ENCODE results near the gene MRPL55.

MRPL55 gene

DNA sequence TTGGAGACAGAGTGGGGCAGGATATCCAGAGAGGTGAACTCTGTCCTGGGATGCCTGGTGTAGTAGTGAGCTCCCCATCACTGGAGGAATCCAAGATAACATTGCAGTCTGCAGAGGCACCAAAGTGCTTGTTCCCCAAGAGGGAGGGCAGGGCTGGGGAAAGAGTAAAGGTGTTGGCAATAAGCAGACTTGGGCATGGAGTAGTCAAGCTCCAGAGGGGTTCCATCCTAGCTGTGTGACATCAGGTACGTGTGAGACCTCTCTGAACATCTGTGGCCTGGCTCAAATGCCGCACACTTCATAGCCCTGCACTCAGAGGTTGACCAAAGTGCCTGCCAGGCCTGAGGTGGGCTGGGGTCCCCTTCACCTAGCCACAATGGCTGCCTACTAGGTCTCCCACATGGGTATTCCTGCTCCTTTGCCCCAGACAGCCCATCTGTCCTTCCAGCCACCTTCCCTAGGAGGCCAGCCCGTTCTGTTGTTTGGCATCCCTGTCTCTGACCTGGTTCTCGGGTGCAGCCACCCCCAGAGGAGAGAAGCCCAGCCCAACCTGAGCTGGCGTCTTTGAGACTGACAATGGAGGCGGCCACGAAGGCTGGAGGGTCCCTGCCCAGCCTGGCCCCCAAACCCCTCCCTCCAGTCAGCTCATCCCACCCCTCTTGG lies 29.4 kb downstream of the MRPL55 start:
- Mint-ChIP-seq H3K4me1 (peaks cover 56% of the 10 kb centered on the region), H3K27me3 (no peaks in the 10 kb centered on the region), H3K9me3 (no peaks in the 10 kb centered on the region), H3K4me3 (peak overlapping the region in 1 of 2 donors; percentile 39), H3K27ac (peak overlapping the region in 1 of 2 donors; percentile 76)
- DNase-seq = no peak
- ATAC-seq = no peak

DNA sequence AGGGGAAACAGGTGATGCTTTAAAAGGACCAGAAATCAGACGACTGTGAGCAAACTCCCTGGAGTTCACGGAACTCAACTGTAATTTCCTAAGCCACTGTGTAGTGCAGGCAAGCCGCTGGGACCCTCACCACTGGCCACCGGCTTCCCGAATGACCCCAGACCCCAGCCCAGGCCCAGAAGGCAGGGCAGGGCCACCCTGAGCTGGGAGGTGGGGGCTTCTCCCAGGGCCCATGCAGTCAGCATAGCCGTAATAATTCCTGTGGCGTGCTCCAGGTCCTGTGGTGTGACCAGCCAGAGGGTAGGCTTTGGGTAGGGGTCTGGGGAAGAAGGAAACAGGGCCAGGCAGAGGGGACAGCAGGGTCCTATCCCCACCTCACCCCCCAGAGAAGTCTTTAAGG lies 30.1 kb downstream of the MRPL55 start:
- Mint-ChIP-seq H3K9me3 (no peaks in the 10 kb centered on the region), H3K4me3 (no peak overlapping the region), H3K27ac (no peak overlapping the region), H3K4me1 (peaks cover 49% of the 10 kb centered on the region), H3K27me3 (no peaks in the 10 kb centered on the region)
- ATAC-seq (no peak), DNase-seq (no peak)

DNA sequence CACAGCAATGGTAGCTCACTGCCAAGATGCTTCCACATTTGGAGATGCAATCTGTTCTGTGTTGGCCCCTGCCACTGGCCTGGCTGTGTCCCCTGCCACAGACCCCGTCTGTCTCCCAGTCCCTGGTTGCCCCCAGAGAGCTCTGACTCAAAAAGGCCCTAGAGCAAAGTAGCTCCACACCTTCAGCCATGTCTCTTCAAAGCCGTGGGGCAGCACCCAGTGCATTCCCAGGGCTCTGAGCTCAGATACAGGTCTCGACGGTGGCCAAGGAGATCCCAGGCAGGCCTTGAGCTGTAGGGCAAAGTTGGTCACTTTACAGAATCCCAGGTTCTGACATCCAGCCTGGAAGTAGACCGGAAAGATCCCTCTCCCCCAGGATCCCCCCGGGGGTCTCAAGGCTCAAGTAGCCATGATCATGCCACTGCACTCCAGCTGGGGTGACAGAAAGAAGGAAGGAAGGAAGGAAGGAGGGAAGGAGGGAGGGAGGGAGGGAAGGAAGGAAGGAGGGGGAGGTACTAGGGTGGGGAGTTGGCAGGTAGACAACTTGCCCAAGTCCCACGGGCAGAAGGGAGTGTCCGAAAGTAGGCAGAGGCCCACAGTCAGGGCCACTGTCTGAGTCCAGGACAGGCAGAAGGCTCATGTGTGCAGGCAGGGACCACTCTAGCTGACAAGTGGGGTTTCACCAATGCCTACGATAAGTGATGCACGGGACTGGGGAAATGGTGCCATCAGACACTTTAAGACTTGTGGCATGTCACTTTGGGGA lies 31.4 kb downstream of the MRPL55 start:
- no peak overlapping the region for H3K27ac Mint-ChIP-seq
- peaks cover 41% of the 10 kb centered on the region for H3K4me1 Mint-ChIP-seq
- H3K9me3 Mint-ChIP-seq = no peaks in the 10 kb centered on the region
- H3K27me3 Mint-ChIP-seq = no peaks in the 10 kb centered on the region
- ATAC-seq (no peak), DNase-seq (no peak)
- H3K4me3 Mint-ChIP-seq = no peak overlapping the region

DNA sequence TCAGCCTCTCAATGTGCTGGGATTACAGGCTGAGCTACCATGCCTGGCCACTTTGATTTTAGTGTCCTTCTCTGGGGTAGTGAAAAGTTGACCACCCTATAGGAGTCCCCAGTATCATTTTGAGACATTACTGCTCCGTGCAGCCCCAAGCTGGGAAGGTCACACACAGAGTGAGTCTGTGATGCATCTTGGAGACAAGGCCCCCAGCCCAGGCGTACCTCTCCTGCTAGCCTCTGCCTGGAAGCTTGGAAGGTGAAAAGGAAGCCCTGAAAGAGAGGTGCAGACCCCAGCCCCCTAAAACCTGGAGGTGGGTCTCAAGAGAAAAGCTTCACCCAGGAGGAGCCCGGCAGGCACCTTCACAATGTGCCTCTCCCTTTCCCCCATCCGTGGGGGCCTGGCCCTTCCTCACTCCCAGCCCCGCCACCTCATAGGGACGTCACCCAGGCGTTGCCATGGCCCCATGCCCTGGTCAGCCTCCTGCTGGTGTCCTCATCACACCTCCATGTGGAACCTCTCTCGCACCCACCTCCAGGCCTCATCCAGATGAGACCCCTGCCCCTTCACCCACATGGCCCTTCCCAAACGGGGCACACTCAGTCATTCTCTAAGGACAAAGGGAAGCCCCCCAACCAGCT lies 32.2 kb downstream of the MRPL55 start:
- peak overlapping the region in 1 of 2 donors; percentile 7 for H3K27ac Mint-ChIP-seq
- H3K4me3 Mint-ChIP-seq = no peak overlapping the region
- no peaks in the 10 kb centered on the region for H3K9me3 Mint-ChIP-seq
- ATAC-seq (no peak), DNase-seq (no peak)
- H3K27me3 Mint-ChIP-seq = no peaks in the 10 kb centered on the region
- H3K4me1 Mint-ChIP-seq = peaks cover 40% of the 10 kb centered on the region

DNA sequence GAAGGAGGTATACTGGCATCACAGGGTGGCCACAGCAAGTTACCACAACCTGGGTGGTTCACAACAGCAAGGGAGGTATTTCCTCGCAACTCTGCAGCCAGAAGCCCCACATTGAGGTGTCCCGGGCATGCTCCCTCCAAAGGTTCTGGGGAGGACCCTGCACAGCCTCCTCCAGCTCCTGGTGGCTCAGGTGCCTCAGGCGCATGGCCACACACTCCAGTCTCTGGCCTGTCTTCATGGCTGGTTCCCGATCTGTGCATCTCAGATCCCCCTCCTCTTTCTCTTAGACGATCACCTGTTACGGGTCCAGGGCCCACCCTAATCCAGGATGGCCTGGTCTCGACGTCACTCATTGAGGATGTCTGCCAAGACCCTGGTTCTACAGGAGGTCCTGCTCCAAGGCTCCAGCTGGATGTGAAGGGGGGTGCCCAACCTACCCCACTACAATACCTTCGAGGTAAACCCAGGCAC lies 33.3 kb downstream of the MRPL55 start:
- DNase-seq (no peak), ATAC-seq (no peak)
- Mint-ChIP-seq H3K9me3 (no peaks in the 10 kb centered on the region), H3K4me1 (peaks cover 30% of the 10 kb centered on the region), H3K27me3 (no peaks in the 10 kb centered on the region), H3K27ac (no peak overlapping the region), H3K4me3 (no peak overlapping the region)

DNA sequence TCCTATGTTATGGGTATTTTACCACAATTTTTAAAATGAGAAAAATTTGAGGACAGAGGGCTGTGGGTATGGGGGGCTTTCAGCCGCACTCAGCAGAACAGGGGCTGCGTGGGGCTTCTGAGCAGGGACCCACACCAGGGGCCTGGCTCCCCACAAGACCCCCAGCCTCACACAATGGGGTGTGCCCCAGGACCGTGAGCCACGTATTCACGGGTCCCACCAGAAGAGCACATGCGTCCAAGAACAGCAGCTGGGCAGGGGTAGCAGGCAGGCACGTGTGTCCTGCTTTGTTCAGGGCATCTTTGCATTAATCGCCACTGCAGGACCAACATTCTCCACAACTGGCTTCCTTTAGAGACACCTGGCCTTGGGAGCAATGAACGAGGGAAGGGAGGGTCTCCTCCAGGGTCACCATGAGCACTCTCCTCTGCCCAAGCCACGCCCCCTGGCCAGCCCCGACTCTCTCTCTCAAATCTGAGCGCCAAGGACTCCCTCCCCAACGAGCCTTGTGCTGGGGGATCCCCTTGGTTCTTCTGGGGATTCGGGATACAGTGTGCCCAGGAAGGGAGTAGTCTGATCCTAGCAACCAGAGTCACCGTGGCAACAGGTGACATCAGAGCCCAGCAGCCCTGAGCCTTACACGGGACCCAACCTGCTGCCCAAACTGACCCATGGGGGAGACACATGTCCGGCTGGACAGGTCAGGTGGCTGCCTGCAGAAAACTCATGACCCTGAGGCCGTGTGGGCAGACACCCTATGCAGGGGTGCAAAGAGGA lies 34.0 kb downstream of the MRPL55 start:
- no peak for ATAC-seq
- H3K9me3 Mint-ChIP-seq = no peaks in the 10 kb centered on the region
- H3K27me3 Mint-ChIP-seq = no peaks in the 10 kb centered on the region
- peaks cover 27% of the 10 kb centered on the region for H3K4me1 Mint-ChIP-seq
- no peak overlapping the region for H3K27ac Mint-ChIP-seq
- DNase-seq = no peak
- no peak overlapping the region for H3K4me3 Mint-ChIP-seq

DNA sequence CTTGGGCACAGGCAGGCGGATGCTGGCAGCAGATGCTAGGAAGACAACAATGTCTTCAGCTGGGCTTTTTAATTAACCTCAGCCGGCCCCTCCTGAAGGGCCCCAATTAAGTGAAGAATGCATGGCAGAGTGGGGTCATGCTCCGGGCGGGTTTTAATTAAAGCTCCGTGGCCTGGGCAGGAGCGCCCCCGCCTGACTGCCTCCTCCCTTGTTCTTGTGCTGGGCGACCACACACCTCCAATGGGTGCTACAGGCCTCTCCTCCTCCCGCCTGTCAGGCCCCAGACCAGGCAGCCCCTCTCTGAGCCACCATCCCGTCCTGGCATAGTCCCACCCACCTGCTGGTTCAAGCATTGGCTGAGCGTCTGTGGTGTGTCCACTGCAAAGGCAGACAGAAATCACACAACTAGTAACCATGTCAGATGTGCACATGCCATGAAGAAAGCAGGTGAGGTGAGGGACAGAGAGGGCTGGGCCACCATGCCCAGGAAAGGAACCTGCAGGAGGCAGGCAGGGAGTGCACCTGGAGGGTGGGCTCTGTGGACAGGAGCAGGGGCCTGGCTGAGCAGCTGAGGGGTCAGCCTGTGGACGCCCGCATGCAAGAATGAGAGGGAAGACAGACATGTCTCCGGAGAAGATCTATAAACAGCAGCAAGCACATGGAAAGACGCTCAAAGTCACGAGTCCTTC lies 35.1 kb downstream of the MRPL55 start:
- H3K4me1 Mint-ChIP-seq = peaks cover 16% of the 10 kb centered on the region
- no peak for ATAC-seq
- H3K9me3 Mint-ChIP-seq = no peaks in the 10 kb centered on the region
- no peaks in the 10 kb centered on the region for H3K27me3 Mint-ChIP-seq
- no peak overlapping the region for H3K27ac Mint-ChIP-seq
- no peak for DNase-seq
- H3K4me3 Mint-ChIP-seq = no peak overlapping the region

DNA sequence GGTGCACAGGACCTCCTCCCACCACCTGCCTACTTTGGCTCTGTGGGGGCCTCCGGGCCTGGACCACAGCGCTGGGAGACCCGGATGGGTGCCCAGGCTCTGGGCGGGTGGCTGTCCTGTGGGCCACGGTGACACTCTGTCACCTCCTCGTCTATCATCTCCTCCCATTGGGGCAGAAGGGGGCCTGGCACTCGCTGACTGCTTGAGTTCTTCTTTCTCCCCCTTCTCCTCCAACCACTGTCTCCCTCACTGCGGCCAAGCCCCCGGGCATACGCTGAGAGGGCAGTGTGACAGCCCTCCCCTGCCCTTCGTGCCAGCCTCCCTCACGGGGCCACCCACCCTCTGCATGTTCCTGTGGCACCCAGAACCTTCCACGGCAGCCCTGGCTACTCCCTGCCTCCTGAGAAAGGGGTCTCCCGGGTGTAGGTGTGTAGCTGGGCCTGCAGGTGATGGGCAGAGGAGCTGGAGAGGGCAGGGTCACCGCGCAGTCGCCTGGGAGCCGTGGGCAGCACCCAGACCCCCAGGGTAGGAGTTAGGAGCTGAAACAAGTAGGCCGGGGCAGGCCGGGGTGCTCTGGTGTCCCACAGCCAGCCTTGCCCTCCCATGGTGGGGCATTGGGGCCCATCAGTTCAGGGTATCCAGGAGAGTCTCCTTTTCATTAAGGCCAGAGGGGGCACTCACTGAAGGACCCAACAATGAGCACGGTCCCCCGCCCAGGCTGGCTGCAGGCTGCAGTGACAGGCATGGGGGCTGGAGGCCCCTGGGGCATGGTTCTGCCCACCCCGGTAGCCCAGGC lies 35.8 kb downstream of the MRPL55 start:
- H3K4me1 Mint-ChIP-seq = peaks cover 10% of the 10 kb centered on the region
- peak; percentile 11 for ATAC-seq
- no peak for DNase-seq
- H3K27ac Mint-ChIP-seq = no peak overlapping the region
- no peak overlapping the region for H3K4me3 Mint-ChIP-seq
- H3K9me3 Mint-ChIP-seq = no peaks in the 10 kb centered on the region
- H3K27me3 Mint-ChIP-seq = no peaks in the 10 kb centered on the region

DNA sequence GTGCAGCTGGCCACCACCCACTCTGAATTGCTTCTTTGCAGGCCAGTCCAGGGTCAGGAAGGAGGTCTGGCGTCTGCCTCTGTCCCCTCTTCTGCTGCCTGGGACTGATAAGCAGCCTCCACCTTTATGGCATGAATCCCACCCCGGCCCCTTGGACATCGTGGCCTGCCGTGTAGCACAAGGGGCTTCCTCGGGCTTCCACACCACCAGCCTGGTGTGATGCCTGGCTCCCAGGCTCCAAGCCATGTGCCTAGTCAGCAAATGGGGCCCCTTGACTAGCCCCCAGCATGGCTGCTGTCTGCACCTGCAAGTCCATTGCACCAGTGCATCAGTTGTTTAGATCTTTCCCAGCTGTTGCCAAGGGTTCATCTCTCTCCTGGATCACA lies 36.4 kb downstream of the MRPL55 start:
- Mint-ChIP-seq H3K27ac (no peak overlapping the region), H3K9me3 (no peaks in the 10 kb centered on the region), H3K27me3 (no peaks in the 10 kb centered on the region), H3K4me3 (no peak overlapping the region), H3K4me1 (peaks cover 7% of the 10 kb centered on the region)
- DNase-seq (no peak), ATAC-seq (no peak)

DNA sequence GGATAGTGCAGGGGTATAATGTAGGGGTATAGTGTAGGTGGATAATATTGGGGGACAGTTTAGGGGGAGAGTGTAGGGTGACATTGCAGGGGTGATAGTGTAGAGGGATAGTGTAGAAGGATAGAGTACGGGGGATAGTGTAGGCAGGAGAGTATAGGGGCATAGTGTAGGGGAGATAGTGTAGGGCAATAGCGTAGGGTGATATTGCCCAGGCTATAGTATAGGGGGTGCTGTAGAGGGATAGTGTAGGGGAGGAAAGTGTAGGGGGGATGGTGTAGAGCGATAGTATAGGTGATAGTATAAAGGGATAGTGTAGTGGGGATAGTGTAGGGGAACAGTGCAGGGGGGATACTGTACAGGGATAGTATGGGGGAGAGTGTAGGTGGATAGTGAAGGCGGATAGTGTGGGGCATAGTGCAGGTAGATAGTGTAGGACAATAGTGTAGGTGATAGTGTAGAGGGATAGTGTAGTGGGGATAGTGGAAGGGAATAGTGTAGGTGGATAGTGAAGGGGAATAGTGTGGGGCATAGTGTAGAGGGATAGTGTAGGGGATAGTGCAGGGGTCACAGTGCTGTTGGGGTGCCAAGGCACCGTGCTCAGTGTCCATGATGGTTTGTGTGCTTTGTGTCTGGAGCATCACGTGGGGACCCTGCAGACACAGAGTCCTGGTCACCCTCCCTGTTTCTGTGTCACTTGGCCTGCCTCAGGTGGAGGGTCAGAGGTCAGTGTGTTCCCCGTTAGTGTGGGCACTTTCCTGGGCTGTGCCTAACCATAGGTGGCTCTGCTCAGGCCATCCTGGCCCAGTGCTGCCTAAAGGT lies 37.1 kb downstream of the MRPL55 start:
- ATAC-seq = peak; percentile 24

DNA sequence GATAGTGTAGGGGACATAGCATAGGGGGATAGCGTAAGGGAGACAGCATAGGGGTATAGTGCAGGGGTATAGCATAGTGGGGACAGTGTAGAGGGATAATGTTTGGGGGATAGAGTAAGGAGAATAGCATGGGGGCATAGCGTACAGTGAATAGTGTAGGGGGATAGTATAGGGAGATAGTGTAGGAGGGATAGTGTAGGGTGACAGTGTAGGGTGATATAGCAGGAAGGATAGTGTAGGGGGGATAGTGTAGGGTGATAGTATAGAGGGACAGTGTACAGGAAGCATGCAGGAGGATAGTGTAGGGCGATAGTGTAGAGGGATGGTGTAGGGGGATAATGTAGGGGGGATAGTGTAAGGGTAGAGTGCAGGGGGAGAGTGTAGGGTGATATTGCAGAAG lies 38.2 kb downstream of the MRPL55 start:
- Mint-ChIP-seq H3K27ac (no peak overlapping the region), H3K4me3 (no peak overlapping the region), H3K9me3 (no peaks in the 10 kb centered on the region), H3K4me1 (no peaks in the 10 kb centered on the region), H3K27me3 (peaks cover 15% of the 10 kb centered on the region)
- ATAC-seq = peak; percentile 10
- no peak for DNase-seq

More for the DNA sequence above, 37.1 kb downstream of the MRPL55 start:
- Mint-ChIP-seq H3K4me3 (no peak overlapping the region), H3K4me1 (peaks cover 1% of the 10 kb centered on the region), H3K27ac (no peak overlapping the region), H3K9me3 (no peaks in the 10 kb centered on the region), H3K27me3 (peaks cover 3% of the 10 kb centered on the region)
- no peak for DNase-seq

DNA sequence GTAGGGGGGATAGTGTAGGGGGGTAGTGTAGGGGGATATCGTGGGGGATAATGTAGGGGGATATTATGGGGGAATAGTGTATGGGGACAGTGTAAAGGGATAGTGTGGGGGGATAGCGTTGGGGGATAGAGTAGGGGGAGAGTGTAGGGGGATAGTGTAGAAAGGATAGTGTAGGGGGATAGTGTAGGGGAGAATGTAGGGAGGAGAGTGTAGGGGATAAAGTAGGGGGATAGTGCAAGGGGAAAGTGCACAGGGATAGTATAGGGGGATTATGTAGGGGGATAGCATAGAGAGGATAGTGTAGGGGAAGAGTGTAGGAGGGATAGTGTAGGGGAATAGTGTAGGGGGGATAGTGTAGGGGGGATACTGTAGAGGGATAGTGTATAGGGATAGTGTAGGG lies 38.9 kb downstream of the MRPL55 start:
- no peak for DNase-seq
- Mint-ChIP-seq H3K4me3 (no peak overlapping the region), H3K9me3 (no peaks in the 10 kb centered on the region), H3K27me3 (peaks cover 22% of the 10 kb centered on the region), H3K4me1 (no peaks in the 10 kb centered on the region), H3K27ac (no peak overlapping the region)
- ATAC-seq = no peak

DNA sequence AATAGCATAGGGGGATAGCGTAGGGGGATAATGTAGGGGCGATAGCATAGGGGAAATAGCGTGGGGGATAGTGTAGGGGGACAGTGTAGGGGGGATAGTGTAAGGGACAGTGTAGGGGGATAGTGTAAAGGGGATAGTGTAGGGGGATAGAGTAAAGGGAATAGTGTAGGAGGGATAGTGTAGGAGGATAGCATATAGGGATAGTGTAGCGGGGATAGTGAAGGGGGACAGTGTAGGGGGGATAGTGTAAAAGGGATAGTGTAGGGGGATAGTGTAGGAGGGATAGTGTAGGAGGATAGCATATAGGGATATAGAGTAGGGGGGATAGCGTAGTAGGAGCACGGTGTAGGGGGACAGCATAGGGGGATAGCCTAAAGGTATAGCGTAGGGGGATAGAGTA lies 40.7 kb downstream of the MRPL55 start:
- Mint-ChIP-seq H3K27me3 (peaks cover 27% of the 10 kb centered on the region), H3K27ac (no peak overlapping the region), H3K4me3 (no peak overlapping the region), H3K9me3 (no peaks in the 10 kb centered on the region), H3K4me1 (no peaks in the 10 kb centered on the region)
- no peak for ATAC-seq
- no peak for DNase-seq

Data from stimulated activated naive CD8-positive, alpha-beta T cell treated with anti-CD3 and anti-CD28 coated beads, Interleukin-15, amount 100 ng/mL, for 72 hours (primary cell).